Measurements from ENCODE around the gene NCOA5. TPM values are rescaled to one million over a fixed set of nuclear protein-coding genes. Genes with fewer than 3 reads are reported as not detected.

Gene NCOA5
- total RNA-seq, 1 experiment from 2014 or later = 16.5 TPM

DNA sequence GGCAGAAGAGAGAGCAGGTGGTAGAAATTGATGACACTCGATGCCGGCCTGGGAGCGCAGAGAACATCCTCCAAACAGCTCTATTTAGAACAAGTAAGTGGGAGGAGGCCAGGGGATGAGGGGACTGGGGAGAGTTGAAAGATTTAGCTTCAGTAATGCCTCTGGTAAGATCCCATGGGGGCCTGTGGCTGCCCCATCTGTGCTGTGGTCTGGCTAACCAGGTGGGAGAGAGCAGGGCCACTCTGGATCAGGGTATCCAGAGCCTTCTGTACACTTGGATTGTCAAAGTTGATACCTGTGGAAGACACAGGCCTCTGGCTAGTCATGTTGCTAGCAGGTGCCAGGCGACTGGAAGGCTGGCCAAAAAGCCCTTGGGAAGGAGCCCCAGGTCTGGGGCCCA is 27.6 kb downstream of the NCOA5 start (continued):
- TF ChIP-seq, protein P1, sequence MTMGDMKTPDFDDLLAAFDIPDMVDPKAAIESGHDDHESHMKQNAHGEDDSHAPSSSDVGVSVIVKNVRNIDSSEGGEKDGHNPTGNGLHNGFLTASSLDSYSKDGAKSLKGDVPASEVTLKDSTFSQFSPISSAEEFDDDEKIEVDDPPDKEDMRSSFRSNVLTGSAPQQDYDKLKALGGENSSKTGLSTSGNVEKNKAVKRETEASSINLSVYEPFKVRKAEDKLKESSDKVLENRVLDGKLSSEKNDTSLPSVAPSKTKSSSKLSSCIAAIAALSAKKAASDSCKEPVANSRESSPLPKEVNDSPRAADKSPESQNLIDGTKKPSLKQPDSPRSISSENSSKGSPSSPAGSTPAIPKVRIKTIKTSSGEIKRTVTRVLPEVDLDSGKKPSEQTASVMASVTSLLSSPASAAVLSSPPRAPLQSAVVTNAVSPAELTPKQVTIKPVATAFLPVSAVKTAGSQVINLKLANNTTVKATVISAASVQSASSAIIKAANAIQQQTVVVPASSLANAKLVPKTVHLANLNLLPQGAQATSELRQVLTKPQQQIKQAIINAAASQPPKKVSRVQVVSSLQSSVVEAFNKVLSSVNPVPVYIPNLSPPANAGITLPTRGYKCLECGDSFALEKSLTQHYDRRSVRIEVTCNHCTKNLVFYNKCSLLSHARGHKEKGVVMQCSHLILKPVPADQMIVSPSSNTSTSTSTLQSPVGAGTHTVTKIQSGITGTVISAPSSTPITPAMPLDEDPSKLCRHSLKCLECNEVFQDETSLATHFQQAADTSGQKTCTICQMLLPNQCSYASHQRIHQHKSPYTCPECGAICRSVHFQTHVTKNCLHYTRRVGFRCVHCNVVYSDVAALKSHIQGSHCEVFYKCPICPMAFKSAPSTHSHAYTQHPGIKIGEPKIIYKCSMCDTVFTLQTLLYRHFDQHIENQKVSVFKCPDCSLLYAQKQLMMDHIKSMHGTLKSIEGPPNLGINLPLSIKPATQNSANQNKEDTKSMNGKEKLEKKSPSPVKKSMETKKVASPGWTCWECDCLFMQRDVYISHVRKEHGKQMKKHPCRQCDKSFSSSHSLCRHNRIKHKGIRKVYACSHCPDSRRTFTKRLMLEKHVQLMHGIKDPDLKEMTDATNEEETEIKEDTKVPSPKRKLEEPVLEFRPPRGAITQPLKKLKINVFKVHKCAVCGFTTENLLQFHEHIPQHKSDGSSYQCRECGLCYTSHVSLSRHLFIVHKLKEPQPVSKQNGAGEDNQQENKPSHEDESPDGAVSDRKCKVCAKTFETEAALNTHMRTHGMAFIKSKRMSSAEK (CRISPR knock-in tag; IDR thresholded peaks at IDR 0.05; ENCODE audit: borderline replicate concordance) = no peak
- TF ChIP-seq IRF2 (CRISPR knock-in tag; IDR thresholded peaks at IDR 0.05; ENCODE audit: borderline replicate concordance, low read depth) (no peak), GTF2I (CRISPR knock-in tag; conservative IDR thresholded peaks at IDR 0.05) (no peak), CBFB (CRISPR knock-in tag; IDR thresholded peaks at IDR 0.05; ENCODE audit: low read depth) (no peak), MXD4 (CRISPR knock-in tag; IDR thresholded peaks at IDR 0.05; ENCODE audit: borderline replicate concordance) (no peak), ATF3 (CRISPR knock-in tag; conservative IDR thresholded peaks at IDR 0.05) (no peak), NR3C1 (CRISPR knock-in tag; conservative IDR thresholded peaks at IDR 0.05; ENCODE audit: low read depth) (no peak), ZNF512 (CRISPR knock-in tag; IDR thresholded peaks at IDR 0.05; ENCODE audit: borderline replicate concordance) (no peak), SMAD3 (CRISPR knock-in tag; IDR thresholded peaks at IDR 0.05; ENCODE audit: borderline replicate concordance) (no peak), GRHL2 (CRISPR knock-in tag; IDR thresholded peaks at IDR 0.05; ENCODE audit: insufficient replicate concordance, severe bottlenecking) (no peak)
- TF ChIP-seq, protein P2, sequence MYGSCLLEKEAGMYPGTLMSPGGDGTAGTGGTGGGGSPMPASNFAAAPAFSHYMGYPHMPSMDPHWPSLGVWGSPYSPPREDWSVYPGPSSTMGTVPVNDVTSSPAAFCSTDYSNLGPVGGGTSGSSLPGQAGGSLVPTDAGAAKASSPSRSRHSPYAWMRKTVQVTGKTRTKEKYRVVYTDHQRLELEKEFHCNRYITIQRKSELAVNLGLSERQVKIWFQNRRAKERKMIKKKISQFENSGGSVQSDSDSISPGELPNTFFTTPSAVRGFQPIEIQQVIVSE (CRISPR knock-in tag; IDR thresholded peaks at IDR 0.05; ENCODE audit: borderline replicate concordance) = no peak

DNA sequence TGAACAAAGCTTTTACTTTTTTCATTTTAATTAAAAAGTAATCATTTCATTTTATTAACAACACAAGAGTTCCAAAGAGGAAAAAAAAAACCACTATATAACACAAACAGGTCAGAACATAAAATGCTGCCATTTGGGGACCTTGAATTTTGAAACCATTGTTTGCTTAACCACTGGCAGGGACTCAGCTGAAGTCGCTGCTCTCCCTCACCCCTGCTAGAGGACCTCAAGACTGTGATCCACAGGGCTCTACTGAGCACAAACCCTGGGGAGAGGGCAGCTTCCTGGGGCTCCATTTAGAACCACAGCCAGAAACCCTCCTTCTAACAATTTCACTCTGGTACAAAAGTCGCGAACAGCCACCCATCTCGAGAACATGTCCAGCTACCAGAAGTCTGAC is 28.8 kb downstream of the NCOA5 start:
- ChIA-PET CTCF (interaction anchor here (0.9 to 1.2 kb wide), 2 partner anchors 48 to 112 kb away, joined by 3 read pairs; no protein-coding TSS in a partner anchor), POLR2A (no interaction called here)
- DNase-seq (ENCODE audit: low spot score) (no peak), ATAC-seq (no peak)
- no peak overlapping the region for H3K4me3 Mint-ChIP-seq
- no peak overlapping the region for H3K27ac Mint-ChIP-seq
- peaks cover 30% of the 10 kb centered on the region for H3K4me1 Mint-ChIP-seq
- peaks cover 40% of the 10 kb centered on the region for H3K27me3 Mint-ChIP-seq (ENCODE audit: low read depth)
- peaks cover 49% of the 10 kb centered on the region for H3K36me3 Mint-ChIP-seq
- H3K9me3 Mint-ChIP-seq = no peaks in the 10 kb centered on the region
- TF ChIP-seq FOXK1 (CRISPR knock-in tag; IDR thresholded peaks at IDR 0.05) (no peak), ZNF396 (CRISPR knock-in tag; IDR thresholded peaks at IDR 0.05; ENCODE audit: borderline replicate concordance) (no peak), ZNF138 (CRISPR knock-in tag; conservative IDR thresholded peaks at IDR 0.05) (no peak), FOXJ3 (CRISPR knock-in tag; IDR thresholded peaks at IDR 0.05; ENCODE audit: borderline replicate concordance) (no peak), NR3C1 (CRISPR knock-in tag; conservative IDR thresholded peaks at IDR 0.05; ENCODE audit: low read depth) (no peak), ELF4 (CRISPR knock-in tag; IDR thresholded peaks at IDR 0.05; ENCODE audit: low read depth) (no peak), GRHL2 (CRISPR knock-in tag; IDR thresholded peaks at IDR 0.05; ENCODE audit: insufficient replicate concordance, severe bottlenecking) (no peak), MYBL2 (CRISPR knock-in tag; IDR thresholded peaks at IDR 0.05) (no peak)
- TF ChIP-seq, protein P3, sequence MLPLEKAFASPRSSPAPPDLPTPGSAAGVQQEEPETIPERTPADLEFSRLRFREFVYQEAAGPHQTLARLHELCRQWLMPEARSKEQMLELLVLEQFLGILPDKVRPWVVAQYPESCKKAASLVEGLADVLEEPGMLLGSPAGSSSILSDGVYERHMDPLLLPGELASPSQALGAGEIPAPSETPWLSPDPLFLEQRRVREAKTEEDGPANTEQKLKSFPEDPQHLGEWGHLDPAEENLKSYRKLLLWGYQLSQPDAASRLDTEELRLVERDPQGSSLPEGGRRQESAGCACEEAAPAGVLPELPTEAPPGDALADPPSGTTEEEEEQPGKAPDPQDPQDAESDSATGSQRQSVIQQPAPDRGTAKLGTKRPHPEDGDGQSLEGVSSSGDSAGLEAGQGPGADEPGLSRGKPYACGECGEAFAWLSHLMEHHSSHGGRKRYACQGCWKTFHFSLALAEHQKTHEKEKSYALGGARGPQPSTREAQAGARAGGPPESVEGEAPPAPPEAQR (CRISPR knock-in tag; IDR thresholded peaks at IDR 0.05) = no peak
- TF ChIP-seq, protein P4, sequence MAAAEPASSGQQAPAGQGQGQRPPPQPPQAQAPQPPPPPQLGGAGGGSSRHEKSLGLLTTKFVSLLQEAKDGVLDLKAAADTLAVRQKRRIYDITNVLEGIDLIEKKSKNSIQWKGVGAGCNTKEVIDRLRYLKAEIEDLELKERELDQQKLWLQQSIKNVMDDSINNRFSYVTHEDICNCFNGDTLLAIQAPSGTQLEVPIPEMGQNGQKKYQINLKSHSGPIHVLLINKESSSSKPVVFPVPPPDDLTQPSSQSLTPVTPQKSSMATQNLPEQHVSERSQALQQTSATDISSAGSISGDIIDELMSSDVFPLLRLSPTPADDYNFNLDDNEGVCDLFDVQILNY (CRISPR knock-in tag; IDR thresholded peaks at IDR 0.05) = no peak
- TF ChIP-seq, protein P5, sequence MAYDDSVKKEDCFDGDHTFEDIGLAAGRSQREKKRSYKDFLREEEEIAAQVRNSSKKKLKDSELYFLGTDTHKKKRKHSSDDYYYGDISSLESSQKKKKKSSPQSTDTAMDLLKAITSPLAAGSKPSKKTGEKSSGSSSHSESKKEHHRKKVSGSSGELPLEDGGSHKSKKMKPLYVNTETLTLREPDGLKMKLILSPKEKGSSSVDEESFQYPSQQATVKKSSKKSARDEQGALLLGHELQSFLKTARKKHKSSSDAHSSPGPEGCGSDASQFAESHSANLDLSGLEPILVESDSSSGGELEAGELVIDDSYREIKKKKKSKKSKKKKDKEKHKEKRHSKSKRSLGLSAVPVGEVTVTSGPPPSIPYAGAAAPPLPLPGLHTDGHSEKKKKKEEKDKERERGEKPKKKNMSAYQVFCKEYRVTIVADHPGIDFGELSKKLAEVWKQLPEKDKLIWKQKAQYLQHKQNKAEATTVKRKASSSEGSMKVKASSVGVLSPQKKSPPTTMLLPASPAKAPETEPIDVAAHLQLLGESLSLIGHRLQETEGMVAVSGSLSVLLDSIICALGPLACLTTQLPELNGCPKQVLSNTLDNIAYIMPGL (CRISPR knock-in tag; IDR thresholded peaks at IDR 0.05) = no peak
